ENCODE data around the gene IQGAP1. TPM values are rescaled to one million over a fixed set of nuclear protein-coding genes. Genes with fewer than 3 reads are reported as not detected.

The IQGAP1 gene, protein sequence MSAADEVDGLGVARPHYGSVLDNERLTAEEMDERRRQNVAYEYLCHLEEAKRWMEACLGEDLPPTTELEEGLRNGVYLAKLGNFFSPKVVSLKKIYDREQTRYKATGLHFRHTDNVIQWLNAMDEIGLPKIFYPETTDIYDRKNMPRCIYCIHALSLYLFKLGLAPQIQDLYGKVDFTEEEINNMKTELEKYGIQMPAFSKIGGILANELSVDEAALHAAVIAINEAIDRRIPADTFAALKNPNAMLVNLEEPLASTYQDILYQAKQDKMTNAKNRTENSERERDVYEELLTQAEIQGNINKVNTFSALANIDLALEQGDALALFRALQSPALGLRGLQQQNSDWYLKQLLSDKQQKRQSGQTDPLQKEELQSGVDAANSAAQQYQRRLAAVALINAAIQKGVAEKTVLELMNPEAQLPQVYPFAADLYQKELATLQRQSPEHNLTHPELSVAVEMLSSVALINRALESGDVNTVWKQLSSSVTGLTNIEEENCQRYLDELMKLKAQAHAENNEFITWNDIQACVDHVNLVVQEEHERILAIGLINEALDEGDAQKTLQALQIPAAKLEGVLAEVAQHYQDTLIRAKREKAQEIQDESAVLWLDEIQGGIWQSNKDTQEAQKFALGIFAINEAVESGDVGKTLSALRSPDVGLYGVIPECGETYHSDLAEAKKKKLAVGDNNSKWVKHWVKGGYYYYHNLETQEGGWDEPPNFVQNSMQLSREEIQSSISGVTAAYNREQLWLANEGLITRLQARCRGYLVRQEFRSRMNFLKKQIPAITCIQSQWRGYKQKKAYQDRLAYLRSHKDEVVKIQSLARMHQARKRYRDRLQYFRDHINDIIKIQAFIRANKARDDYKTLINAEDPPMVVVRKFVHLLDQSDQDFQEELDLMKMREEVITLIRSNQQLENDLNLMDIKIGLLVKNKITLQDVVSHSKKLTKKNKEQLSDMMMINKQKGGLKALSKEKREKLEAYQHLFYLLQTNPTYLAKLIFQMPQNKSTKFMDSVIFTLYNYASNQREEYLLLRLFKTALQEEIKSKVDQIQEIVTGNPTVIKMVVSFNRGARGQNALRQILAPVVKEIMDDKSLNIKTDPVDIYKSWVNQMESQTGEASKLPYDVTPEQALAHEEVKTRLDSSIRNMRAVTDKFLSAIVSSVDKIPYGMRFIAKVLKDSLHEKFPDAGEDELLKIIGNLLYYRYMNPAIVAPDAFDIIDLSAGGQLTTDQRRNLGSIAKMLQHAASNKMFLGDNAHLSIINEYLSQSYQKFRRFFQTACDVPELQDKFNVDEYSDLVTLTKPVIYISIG (N-terminal part only)
- 108 and 176 TPM in 2 replicates for total RNA-seq

DNA sequence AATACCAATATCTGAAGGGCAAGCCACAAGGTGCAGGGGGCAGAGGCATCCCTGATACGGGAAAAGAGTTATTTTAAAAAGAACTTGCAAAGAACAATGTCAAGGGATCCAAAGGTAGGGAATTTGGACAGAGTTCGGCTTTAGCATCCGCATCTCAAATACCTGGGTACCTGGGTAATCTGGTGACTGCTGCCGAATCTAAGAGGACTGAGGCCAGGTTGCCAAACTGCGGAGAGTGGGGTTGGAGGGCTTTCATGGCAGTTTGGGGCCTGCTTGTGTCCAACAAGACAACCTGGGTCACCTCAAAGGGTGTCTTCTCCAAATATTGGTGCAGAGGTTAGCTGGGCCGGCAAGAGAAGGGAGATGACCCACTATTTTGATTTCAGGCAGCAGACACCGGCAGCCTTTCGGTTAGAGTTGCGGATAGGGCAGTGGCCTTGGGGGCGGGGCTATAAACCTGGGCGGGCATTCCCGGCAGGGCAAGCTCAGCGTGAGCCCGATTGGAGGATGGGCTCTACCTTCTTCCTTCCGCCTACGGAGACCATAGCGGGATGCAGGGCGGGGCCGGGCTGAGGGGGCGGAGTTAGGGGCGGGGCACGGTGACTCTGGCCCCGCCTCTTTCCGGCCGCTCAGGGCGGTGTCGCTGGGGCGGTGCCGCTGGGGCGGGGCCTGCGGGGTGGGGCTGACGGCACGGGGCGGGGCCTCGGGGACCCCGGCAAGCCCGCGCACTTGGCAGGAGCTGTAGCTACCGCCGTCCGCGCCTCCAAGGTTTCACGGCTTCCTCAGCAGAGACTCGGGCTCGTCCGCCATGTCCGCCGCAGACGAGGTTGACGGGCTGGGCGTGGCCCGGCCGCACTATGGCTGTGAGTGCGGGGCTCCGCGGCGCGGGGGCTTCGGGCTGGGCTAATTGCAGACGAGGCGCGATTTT, at the start of gene IQGAP1:
IQGAP1 (plus strand) TSS at position 709 of the 928 bp plus-strand sequence; CDS start at position 809, 100 bp downstream.

DNA sequence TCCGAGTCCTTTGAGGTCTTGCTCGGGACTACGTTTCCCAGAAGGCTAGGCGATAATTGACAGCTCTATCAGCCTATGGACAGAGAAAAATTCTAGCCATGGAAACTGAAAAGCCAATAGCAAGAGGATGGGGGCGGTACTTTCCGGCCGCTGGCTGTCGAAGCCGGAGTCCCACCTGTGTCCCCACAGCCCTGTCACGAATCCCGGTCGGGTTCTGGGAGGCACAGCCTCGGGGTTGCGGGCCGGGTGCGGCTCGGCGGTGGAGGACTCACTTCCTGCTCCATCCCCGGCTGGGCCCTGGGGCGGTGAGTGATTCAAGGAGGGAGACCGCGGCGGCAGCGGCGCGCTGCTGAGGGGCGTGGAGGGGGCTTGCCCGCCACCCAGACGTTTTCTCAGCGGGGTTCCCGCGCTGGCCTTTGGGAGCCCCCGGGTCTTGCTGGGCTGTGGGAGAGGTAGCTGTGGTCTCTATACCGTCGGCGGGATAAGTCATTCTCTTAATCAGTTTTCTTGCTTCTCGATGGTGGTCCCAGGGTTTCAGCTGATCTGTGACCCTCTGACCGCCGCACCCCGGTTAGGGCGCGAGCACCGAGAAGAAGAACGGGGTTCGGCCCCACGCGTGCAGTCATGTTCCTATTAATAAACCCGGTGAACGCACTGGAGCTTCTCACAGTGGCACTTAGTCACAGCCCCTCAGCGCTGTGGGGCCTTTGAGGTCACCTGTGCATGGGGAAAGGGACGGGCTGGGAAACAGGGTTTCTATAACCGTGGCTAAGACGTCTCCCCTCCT, 35.7 kb upstream of the IQGAP1 start, which contains the start of gene ZNF774:
ZNF774 (plus strand) TSS at position 178 of the 787 bp plus-strand sequence. CDS start 2,377 bp downstream, outside the sequence.

DNA sequence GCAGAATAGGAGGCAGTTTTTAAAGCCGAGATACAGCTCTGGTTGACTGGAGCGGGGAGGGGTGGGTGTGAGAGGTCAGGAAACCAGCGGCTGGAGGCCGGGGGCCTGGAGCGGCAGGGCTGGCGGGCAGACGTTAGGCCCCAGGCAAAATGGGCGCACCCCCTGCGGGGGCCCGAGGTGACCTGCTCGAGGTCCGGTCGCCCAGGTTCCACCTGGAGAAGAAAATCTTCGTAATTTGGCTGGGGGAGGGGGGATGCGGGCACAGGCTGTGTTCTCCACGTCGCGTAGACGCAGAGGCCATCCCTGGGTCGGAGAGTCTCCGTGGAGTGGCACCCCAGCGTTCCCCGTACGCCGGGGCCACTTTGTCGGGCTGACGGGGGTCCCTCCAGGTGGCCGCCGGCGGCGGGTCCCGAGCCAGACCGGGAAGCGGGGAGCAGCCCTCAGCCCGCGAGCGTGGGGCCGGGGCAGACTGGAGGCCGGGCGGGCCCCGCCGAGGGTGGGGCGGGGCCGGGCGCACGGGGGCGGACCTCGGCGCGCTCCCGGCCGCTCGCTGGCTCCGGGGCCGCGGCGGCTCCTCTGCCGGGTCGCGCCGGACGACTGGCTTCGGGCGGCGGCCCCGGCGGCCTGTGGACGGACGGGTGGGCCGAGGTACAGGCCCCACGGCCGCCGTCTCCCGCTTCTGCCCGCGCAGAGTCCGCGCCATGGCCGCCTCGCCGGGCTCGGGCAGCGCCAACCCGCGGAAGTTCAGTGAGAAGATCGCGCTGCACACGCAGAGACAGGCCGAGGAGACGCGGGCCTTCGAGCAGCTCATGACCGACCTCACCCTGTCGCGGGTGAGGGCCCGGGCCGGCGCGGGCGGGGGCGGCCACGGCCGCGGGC, 141.6 kb downstream of the IQGAP1 start, which contains the start of gene CRTC3:
CRTC3 (plus strand) TSS at position 553 of the 879 bp plus-strand sequence; CDS start at position 702, 149 bp downstream.

Other genes with a start within 250 kb of the IQGAP1 start
- 10.5 and 11.0 TPM in 2 replicates for gene SEMA4B, start 186.9 kb upstream of the IQGAP1 start, total RNA-seq
- 13.7 and 61.7 TPM in 2 replicates for gene CIB1, start 154.3 kb upstream of the IQGAP1 start, total RNA-seq
- gene GDPGP1, start 154.0 kb upstream of the IQGAP1 start, total RNA-seq, result 7.8 and 8.8 TPM in 2 replicates
- gene TTLL13, start 138.7 kb upstream of the IQGAP1 start, total RNA-seq, result 0.15 TPM in 1 of 2 replicates, not detected in the other
- 53.5 and 77.3 TPM in 2 replicates for gene NGRN, start 122.6 kb upstream of the IQGAP1 start, total RNA-seq
- 0.97 and 3.8 TPM in 2 replicates for gene ZNF774, start 36.0 kb upstream of the IQGAP1 start, total RNA-seq
- gene CRTC3, start 141.7 kb downstream of the IQGAP1 start, total RNA-seq, result 7.8 and 12.0 TPM in 2 replicates